Measurements from ENCODE around the gene SLC6A3. TPM values are rescaled to one million over a fixed set of nuclear protein-coding genes. Genes with fewer than 3 reads are reported as not detected.

Gene SLC6A3
- total RNA-seq, 1 experiment from 2014 or later: not detected

GRCh38 chr5:1410156-1411014, 34.9 kb downstream of the SLC6A3 start:
- DNase-seq (ENCODE audit: extremely low read depth, low read depth): no peak

DNA sequence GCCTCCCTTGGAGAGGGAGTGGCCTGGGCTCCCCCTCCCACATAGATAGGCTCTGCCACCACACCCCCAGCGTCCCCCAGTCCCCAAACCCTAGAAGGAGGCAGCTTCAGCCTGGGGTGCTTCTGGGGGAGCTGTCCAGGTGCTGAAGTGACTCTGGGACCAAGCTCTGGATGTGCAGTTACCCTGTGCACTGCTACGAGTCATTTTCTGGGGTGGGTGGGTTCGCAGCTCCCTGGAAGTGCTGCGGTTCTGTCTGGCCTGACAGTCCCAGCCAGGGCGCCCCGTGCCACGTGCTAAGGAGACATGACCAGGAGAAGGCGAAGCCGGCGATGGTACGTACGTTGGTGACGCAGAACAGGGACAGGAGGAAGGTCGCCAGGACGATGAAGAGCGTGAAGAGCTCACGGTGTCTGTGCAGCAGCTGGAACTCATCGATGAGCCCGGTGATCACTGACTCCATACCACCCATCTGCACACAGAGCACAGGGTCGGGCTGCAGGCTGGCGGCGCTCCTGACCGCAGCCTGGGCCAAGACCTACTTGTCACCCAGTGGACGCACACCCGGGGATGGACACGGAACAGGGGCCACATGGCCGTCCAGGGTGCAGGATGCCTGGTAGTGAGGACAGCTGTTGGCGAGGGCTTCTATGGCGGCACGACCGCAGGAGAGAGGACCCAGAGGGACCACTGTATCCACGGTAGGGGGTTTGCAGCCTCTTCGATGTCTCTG, 35.7 kb downstream of the SLC6A3 start:
- peak; percentile 25 for DNase-seq (ENCODE audit: extremely low read depth, low read depth)

DNA sequence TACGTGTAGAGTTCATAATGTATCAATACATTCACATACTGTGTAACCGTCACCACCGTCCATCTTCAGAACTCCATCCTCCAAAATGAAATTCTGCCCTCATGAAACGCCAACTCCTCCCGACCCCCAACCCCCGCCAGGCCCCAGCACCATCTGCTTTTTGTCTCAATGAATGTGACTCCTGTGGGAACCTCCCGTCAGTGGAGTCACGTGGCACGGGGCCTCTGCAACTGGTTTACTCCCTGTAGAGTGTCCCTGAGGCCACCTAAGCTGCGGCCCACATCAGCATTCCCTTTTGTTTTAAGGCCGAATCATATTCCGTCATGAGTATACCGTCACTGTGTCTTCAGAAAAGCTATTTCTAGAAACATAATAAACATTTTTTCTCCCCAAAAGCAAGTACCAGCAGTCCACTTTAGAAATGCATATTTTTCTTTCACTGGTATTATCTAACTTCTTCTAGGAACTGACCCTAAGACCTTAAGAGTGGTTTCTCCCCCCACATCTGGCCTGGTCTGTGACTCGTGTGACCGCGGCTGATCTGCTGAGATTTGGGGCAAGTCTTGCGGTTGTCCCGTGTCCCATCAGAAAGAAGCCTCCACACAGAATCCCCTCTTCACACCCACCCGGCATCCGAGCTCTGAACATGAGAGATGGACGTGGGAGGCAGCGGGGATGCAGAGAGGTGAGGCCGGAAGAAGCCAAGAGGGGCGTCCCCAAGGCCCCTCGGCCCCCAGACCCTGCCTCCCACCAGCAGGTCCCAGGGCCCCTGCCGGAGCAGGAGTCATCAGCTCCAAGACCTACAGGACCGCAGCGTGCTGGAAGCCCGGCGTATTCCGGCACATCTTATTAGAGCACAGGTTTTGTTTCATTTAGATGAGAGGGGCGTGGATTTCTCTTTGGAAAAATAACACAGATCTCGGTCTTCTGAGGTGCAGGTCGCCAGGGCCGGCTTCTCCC, 38.3 kb downstream of the SLC6A3 start:
- DNase-seq (ENCODE audit: extremely low read depth, low read depth): no peak

DNA sequence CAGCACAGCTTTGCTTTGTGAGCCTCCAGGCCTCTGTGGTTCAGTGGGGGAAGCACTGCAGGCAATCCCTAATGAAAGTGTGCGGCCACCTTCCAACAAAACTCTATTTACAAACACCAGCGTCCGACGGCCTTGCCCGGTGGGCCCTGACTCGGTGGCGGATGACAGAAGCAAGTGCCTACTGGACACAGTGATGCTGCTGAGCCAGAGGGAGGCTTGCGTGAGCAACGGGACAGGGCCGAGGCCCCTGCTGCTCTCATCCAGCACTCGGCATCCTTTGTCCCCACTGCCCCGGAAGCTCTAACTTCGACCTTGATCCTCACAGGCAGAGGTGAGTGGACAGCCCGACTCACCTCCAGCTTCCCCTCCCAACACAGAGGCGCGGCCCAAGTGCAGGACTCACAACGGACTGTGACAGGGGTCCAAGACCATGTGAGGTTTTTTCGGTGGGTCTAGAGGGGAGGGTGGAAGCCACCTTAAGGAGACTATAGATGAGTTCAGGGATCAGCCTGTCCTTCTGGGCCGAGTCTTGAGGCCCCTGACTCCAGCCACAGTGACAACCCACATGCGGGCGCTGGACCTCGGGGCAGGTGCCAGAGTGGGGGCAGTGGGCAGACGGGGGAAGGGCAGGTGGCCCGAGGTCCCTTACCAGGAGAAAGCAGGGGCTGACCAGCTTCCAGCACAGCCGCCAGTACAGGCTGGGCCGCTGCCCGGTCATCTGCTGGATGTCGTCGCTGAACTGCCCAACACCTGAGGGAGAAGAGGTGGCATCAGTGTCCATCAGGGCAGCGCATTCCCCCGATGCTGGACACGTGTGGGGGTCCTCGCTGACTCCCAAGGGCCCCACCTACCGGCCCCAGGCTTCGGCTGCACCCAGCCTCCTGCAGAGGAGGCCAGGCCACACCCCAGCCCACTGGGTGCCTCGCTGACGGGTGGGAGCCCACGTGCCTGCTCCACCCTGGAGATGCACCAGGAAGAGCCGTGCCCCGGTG, 39.4 kb downstream of the SLC6A3 start:
- no peak for DNase-seq (ENCODE audit: extremely low read depth, low read depth)

DNA sequence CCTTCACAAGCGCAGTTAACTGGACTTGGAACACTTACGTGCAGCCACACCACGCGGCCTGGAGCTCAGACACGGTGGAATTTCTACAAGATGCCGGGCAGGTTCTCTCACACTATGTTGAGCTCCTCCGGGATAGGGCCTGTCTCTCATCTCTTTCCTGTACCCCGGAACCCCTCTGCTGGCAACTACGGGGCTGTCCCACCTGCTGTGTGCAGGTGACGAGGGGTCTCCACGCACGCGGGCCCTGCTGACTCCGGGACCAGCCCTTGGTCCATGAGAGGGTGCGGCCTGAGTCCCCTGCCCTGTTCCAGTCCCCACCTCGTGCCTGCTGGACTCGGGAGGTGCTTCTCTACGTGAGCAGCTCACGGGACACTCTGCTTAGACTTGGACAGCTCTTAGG, 40.1 kb downstream of the SLC6A3 start:
- DNase-seq (ENCODE audit: extremely low read depth, low read depth): no peak

- no peak for DNase-seq (ENCODE audit: extremely low read depth, low read depth)
Measured at GRCh38 chr5:1404062-1404461, 41.2 kb downstream of the SLC6A3 start.

GRCh38 chr5:1402611-1403255, 42.5 kb downstream of the SLC6A3 start:
- no peak for DNase-seq (ENCODE audit: extremely low read depth, low read depth)

DNA sequence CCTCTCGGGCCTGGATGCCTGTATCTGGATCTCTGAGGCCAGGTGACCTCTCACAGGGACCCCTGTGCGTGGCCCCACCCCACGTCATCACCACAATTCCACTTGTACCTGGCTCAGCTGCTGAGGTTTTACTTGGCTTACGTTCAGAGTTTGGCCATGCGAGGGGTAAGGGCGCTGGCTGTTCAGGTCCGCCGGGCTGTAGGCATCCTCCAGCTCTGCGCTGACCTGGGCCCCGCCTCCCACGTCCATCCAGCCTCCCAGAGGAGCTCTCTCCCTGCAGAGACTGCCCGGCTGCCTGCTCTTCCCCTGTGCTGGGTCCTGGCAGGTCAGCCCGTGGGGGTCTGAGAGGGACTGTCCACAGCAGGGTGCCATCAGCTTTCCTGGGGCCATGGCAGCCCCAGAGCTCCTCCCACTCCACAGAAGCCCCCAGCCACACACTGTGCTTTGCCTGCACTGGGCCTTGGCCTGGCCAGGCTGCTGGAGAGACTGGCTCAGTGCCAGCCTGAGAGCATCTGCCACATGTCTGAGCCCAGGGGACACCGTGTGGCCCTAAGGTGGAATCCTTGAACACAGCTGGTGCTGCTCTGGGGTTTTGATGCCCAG, 43.6 kb downstream of the SLC6A3 start:
- no peak for DNase-seq (ENCODE audit: extremely low read depth, low read depth)

- no peak for DNase-seq (ENCODE audit: extremely low read depth, low read depth)
Measured at GRCh38 chr5:1400936-1401335, 44.3 kb downstream of the SLC6A3 start.

- DNase-seq (ENCODE audit: extremely low read depth, low read depth): no peak
Measured at GRCh38 chr5:1400211-1400855, 44.9 kb downstream of the SLC6A3 start.

- DNase-seq (ENCODE audit: extremely low read depth, low read depth): no peak
Measured at GRCh38 chr5:1399737-1400136, 45.5 kb downstream of the SLC6A3 start.

- no peak for DNase-seq (ENCODE audit: extremely low read depth, low read depth)
Measured at GRCh38 chr5:1396293-1396816, 48.9 kb downstream of the SLC6A3 start.

GRCh38 chr5:1394881-1395860, 50.1 kb downstream of the SLC6A3 start:
- DNase-seq (ENCODE audit: extremely low read depth, low read depth): no peak

DNA sequence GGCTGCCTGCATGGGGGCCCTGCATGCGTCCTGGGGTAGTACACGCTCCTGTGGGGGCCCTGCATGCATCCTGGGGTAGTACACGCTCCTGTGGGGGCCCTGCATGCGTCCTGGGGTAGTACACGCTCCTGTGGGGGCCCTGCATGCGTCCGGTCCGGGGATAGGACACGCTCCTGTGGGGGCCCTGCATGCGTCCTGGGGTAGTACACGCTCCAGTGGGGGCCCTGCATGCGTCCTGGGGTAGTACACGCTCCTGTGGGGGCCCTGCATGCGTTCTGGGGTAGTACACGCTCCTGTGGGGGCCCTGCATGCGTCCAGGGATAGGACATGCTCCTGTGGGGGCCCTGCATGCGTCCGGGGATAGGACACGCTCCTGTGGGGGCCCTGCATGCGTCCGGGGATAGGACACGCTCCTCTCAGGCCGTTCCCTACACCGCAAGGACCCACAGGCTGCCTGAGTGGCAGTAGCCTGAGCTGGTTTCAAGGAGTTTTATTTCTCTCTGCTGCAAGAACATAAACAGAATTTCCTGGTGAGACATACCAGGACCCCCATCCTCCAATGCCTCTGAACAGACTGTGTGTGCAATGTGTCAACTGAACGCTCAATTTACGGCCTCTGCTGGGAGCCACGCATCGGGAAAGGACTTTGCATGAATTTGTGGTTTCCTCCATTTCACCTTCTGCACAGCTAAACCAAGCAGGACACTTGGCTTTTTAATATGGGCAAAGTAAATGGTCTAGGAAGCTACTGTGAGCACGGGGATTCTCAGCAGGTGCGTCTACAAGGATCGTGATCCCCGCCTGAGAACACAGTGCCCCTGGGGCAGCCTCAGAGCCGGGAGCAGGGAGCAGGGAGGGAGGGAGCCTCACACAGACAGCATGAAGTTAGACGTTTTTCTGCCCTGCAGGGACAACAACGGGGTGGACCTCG, 51.4 kb downstream of the SLC6A3 start:
- no peak for DNase-seq (ENCODE audit: extremely low read depth, low read depth)

- DNase-seq (ENCODE audit: extremely low read depth, low read depth): no peak
Measured at GRCh38 chr5:1392801-1393565, 52.3 kb downstream of the SLC6A3 start.

All from NCI-H460 (cell line).